COR-L47 (cell line): ENCODE results near the gene C10orf67.
"Not testable (repeated sequence)": the region's sequence is repeated elsewhere in the genome, so short reads cannot be mapped to it uniquely, and the experiment has no call there.

ENCODE experiments used
- DNase-seq: peaks from one replicate; lab custom pipeline; 2025; lab: John Stamatoyannopoulos, UW

The C10orf67 gene

DNA sequence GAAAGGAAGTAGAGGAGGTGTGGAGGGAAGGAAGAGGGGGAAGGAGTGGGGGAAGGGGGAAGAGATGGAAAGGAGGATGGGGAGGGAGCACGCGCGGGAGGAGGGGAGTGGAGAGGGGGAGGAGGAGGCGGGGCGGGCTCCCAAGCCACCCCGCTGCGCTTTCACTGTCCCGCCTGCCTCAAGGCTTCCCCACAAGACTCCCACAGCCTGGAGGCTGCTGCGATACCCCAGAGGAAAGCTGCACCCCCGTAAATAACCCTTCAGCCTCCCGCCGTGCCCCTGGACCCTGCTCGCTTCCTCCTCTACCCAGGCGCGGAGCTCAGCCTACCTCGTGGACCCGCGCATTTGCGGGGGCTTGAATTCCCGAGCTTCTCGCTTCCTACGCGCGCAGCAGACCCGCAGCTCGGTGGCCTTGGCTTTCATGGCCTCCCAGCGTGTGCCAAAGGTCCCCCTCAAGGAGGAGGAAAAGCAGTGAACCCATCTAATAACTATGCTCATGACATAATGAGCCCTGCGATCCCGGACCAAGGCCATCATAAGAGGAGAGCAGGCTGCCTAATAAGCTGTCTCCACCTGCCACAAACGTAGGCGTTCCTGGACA lies at the start of gene C10orf67:
Gene C10orf67, minus strand, starts transcription at position 557 of the 601 bp plus-strand sequence. Its CDS starts 23 bp downstream, at position 534.
- no peak for DNase-seq

DNA sequence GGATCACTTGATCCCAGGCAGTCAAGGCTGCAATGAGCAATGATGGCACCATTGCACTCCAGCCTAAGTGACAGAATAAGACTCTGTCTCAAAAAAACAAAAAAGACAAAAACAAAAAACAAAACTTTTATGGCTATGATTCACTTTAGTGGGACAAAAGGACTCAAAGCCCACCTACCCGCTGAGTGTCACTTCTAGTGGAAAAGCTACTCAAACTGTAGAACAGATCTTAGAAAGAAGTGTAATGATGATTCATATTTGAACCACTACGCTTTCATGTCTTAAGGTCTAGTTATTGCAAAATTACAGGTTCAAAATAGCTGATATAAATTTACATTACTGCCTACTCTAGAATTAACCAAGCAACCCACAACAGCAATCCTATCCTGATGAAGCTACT lies 47.2 kb upstream of the C10orf67 start:
- no peak for DNase-seq

DNA sequence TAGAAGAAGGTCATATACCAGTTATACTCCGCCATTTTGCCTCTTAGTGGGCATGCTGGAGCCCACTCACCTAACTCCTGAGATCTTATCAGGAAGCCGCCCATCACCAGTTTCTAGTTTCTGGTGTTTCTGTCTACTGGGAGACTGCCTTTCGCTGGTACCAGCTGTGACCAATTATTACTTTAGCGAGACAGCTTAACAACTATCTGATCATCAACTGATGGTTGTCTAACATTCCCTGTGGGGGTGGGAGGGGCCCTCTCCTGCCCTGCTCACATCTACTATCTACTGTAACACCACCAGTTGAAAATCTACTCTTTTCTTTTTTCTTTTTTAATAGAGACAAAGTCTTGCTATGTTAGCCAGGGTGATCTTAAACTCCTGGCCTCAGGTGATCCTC lies 46.2 kb upstream of the C10orf67 start:
- DNase-seq = no peak

DNA sequence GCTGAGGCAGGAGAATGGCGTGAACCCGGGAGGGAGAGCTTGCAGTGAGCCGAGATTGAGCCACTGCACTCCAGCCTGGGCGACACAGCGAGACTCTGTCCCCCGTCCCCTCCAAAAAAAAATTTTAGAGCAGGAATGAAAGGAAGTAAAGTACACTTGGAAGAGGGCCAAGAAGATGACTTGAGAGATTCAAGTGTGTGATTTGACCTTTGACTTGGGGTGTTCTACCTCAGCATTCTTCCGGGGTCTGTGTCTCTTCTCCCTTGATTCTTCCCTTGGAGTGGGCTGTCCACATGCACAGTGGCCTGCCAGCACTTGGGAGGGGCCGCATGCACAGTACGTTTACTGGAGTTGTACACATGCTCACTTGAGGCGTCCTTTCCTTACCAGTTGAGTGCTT lies 45.8 kb upstream of the C10orf67 start:
- DNase-seq = not testable (repeated sequence)

DNA sequence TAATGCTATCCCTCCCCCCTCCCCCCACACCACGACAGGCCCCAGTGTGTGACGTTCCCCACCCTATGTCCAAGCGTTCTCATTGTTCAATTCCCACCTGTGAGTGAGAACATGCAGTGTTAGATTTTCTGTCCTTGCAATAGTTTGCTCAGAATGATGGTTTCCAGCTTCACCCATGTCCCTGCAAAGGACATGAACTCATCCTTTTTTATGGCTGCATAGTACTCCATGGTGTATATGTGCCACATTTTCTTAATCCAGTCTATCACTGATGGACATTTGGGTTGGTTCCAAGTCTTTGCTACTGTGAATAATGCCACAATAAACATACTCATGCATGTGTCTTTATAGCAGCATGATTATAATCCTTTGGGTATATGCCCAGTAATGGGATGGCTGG lies 42.9 kb upstream of the C10orf67 start:
- DNase-seq = not testable (repeated sequence)

DNA sequence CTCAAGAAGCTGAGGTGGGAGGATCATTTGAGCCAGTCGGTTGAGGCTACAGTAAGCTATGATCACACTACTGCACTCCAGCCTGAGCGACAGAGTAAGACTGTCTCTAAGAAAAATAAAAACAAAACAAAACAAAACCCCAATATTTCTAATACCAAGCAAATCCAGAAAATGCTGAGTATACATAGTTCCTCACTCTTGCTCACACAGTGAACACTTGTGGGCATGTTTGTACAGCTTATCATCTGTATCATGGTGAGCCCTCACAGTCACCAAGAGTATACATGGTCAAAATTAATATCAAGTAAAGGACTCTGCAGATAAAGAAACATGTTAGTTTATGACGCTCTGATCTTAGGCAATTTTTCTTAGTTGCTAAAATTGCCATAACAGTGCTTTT lies 41.5 kb upstream of the C10orf67 start:
- DNase-seq = no peak

DNA sequence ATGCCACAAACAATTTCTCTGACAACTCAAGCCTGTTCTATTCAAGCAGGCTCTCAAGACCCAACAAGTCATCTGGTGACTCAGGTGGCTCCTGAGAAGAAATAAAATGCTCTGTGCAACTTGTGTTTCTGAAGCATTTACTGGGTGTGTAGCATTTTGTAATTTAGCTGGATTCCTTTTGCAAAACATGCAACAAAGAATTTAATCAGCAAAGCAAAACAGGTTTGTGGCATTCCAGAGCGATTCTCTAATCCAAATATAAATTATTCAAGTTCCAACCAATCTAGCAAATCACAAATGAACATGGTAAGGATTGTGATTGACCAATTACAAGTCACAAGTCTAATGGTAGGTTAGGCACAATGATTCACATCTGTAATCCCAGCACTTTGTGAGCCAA lies 39.8 kb upstream of the C10orf67 start:
- DNase-seq = no peak

DNA sequence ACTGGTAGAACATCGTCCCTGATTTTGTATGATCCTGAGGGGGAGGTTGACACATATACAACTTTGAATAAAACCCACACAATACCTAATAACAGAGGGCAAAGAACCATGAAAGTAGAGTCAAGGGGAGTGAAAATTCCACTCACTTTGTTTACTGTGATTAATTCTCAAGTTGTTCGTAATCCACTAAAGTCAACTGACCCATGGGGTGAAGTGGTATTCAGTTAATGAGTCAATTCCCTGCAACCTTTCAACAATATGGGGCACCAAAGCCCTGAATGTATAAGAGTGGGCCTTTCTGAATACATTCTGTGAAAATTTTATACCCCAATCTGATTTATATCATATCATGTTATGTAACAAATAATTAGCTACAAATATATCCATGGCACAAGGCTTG lies 39.0 kb upstream of the C10orf67 start:
- DNase-seq = no peak

DNA sequence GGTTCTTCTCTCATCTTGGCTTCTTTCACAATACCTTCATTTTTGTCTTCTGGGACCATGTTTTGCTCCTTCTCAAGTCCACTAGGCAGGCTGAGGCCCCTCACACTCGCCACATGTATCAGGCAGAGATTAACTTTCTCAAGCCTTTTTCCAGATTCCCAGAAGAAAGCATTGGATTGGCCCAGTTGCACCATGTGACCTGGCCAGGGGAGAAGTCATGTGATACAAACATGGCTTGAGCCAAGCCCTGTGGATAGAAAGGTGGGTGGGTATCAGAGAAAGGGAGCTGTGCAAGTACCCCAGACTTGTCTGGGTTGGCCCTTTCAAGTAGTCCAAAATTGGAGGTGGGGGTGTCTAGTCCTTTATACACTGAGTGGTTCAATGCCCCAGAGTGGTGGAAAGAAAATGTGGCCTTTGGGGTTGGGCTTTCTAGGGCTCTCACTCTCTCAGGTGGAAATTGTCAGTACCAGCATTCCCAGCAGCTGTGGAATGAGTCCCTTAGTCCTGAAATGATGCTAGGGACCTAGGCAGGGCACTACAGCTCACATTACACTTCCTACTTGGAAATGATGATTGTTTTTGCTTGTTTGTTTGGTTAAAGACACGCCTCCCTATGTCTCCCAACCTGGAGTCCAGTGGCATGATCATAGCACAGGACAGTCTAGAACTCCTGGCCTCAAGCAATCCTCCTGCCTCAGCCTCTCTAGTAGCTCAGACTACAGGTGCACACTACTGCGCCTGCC lies 36.9 kb upstream of the C10orf67 start:
- no peak for DNase-seq

DNA sequence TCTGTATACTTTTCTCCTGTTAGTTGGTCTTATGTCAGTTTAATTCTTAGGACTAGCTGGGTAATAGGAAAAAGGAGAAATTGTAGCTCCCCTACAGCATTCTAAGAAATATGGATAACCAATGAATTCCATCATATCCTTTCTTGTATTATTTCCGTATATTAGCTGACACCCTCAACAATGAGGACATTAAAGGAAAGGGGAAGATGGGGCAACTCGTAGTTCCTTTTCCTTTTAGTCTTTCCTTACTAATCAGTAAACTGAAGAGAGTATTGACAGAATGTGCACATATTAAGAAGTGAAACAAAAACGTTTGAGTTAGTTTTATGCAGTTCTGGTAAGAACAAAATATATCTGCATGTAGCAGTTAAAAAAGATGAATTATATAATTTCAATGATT lies 35.1 kb upstream of the C10orf67 start:
- no peak for DNase-seq

DNA sequence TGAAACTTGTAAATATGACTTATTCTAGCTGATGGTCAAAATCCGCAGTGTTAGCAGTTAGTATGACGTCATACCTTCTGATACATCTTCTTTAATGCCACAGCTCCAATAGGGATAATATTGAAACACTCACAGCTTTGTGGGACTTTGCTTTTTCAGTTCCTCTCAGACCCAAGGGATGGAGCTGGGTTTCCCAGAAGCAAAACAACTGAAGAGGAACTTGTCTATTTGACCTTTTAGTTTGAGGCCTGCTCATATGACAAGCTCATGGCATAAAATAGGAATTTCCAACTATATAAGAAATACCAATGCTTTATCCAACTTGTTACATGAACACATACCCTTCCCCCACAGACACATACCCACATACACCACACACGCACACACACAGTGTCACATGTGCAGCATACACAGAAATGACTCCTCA lies 31.6 kb upstream of the C10orf67 start:
- no peak for DNase-seq

DNA sequence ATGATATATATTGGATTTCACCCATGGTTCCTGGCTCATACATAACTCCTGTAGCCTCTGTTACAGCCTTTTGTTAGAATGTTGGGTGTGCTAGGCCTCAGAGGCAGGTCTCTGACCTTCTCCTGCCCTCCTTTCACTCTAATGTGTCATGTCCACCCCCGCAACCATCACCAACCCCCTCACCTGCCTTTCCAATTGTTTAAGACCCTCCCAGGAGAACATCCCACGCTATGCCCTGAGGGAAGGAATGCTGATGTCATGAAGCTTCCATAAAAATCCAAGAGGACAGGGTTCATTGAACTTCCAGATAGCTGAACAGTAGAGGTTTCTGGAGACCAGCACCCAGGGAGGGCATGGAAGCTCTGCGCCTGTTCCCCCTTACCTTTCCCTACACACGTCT lies 30.8 kb upstream of the C10orf67 start:
- no peak for DNase-seq

DNA sequence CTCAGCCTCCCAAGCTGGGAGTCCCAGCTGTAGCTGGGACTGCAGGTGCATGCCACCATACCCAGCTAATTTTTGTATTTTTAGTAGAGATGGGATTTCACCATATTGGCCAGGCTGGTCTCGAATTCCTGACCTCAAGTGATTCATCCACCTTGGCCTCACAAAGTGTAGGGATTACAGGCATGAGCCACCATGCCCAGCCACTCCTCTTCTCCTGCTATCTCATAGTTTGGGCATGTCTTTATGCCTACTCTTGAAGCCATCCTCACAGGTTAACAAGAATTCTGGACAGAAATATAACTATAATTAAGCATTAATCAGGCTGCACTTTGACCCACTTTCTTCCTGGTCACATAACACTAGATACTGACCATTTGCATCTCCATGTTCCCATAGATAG lies 28.6 kb upstream of the C10orf67 start:
- DNase-seq = no peak

DNA sequence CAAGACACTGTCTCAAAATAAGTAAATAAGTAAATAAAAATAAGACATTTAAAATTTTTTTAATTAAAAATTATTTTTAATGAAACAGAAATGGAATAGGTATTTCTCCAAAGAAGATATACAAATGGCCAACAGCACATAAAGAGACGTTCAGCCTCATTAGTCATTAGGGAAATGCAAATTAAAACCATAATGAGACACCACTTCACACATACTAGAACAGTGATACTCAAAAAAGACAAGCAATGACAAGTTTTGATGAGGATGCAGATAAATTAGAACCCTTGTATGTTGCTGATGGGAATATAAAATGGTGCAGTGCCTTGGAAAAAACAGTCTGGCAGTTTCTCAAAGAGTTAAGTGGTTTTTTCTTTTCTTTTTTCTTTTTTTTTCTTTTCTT lies 26.5 kb upstream of the C10orf67 start:
- DNase-seq = no peak

DNA sequence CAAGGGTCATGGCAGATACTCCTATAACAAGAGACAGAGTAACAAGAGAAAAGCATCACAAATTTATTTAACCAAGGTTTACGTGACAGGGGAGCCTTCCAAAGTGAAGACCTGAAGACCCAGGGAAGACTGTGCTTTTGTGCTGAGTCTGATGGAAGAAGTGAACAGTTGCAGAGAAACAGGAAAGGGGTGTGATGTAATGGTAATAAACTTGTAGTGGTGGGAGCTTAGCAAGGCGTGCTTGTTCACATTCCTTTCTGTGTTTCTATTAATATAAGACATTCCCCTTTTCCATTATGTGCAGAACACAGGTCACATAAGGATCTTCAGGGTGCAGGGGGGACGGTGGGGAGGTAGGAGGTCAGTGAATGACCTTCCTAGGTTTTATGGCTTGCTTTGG lies 25.5 kb upstream of the C10orf67 start:
- DNase-seq = no peak

DNA sequence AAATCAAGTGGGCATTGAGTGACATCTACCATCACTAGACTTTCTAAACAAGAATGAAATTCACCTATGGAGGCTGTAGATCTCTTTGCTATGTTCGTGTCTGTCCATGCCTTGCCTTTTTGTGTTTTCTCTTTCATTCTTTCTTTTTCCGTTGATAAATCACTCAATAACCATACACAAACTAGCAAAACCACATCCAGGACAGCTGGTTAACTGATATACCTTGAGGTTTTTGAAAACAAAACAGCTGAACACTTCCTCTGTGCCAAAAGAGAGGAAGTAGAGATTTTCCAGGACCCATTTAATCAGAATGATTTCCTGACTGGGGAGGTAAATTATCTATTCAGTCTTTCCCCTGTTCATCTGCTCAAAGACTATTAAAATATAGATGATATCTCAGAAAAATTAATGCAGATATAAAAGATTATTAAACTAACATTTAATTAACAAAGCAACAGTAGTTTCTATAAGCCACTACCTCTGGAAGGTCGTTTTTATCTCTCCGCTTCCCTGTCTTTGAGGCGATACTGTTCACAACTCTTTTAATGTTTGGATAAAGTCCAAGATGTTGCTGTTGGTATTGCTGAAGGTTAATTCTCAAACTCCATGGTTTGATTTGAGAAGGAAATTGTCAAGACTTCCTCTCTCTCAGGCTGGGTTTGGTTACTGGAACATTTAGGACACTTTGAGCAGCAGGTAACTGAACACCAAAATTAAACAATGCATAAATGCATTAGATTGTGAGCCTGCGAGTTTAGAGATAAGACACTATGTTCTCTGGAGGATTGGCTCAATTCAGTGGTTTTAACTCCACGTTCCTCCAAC lies 24.4 kb upstream of the C10orf67 start:
- no peak for DNase-seq

DNA sequence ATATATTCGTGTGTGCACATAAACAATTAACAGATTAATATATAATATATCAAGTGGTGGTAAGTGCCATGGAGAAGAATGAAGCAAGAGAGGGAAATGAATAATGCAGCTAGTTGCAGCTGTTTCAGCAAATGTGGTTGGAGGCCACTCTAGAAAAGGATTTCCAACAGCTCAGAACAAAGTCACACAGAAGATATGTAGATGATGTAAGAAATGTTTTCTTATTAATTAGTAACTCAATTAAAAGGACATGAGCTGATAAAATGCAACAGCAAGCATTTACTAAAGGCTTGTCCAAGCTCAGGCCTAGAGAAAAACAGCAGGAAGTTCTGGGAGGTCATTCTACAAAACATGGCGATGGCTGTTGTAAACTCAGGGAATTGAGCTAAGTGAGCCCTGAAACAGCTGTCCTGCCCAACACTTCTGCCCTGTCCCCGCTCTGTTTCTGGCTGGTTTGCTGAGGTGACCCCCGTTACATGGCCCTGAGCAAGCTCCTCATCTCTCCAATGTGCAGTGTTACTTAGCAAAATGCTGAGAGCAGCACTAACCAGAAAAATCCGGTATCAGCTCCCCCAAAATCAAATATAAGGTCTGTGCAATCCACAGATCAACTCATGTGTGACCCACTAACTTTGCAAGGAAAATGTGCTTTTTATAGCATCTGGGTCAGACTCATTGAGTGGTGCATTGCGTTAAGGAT lies 23.4 kb upstream of the C10orf67 start:
- no peak for DNase-seq

DNA sequence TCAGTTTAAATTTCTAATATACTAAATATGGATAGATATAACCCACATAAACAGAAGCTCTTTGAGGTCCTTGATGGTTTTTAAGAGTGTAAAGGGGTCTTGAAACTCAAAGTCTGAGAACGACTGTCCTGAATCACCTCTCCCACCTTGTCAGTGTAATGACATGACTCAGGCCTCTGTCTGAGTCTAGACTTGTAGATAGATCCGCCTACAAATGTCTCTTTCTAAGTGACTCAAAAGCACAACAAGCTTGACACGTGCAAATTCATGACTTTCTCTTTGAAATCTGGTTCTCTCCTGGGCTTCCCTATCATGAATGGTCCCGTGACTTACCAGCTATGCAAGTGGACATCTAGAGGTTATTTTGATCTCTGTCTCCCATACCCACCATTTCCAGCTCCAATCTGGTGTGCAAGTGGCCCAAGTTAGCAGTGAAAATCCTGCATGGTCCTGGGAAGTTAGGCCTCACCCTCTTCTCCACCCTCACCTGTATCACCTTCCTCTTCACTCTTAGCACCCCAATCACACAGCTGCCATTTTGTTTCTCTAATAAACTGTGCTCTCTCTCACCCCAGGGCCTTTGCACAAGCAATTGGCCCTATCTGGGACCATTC lies 20.9 kb upstream of the C10orf67 start:
- not testable (repeated sequence) for DNase-seq

DNA sequence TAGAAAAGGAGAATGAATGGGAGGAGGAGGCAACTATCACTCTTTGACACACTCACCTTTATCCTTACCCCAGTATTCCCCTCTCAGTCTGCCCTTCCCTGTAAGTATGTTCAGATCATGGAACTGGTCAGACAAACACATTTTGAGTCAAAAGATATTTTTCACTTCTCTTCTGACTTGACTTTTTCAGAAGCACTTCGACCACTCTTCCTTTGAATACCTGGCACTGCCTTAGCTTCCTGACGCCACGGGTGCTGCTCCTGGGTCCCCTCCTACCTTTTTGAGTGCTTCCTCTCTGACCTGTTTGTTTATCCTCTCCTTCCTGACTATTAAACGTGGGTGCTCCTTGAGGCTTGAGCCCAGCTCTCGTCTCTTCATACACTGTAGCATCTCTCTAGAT lies 19.8 kb upstream of the C10orf67 start:
- DNase-seq = no peak

DNA sequence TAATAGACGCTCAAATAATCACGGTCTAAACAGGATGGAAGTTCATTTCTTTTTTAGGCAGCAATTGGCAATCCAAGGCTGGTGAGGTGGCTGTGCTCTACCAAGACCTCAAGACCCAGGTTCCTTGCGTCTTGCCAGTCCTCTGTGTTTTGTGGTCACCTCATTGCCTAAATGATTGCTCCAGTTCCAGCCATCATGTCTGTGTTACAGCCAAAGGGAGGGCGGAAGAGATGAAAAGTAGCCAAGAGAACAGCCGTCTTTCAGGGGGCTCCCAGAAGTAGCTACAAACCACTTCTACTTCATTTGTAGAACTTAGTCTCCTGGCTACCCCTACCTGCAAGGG lies 19.2 kb upstream of the C10orf67 start:
- no peak for DNase-seq

DNA sequence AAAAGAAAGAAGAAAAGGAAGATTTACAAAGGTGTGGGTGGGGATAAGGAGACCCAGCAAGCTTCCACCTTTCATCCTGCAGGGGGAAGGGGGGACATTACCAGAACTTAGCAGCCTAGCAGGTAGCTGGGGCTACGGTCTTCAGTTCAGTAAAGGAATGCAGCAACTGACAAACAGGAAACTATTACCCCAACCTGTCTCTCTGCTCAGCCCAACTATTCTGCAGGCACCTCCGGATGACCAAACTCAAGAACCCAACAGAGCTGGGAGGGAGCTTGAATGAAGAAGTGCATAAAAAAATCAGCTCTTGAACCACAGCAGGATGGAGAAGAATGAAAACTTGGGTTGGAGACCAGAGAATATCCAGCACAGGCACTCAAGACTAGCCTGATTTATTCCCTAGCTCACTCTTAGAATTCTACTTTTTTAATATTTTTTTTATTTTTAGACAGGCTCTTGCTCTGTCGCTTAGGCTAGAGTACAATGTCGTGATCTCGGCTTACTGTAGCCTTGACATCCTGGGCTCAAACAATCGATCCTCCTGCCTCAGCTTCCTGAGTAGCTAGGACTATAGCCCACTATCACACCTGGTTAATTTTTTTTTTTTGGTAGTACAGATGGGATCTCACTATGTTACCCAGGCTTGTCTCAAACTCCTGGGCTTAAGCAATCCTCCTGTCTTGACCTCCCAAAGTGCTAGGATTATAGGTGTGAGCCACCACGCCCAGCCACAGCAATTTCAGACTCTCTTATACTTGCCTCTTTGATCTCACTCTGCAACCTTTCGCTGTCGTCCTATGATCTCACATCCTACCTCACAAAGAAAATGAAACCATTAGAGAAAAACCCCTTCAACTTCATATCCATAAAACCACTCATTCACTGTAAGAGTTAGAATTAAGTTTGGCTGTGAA lies 18.5 kb upstream of the C10orf67 start:
- DNase-seq = no peak
